NCI-H446 treated with DMSO at 0.1 percent for 48 hours (cell line): ENCODE measurements around the gene DOCK4.
A peak's percentile ranks its signal among the peaks of the same experiment; 100 is the strongest.

Experiments
- DNase-seq: peaks from one replicate; lab custom pipeline; 2025; lab: John Stamatoyannopoulos, UW

Gene DOCK4

DNA sequence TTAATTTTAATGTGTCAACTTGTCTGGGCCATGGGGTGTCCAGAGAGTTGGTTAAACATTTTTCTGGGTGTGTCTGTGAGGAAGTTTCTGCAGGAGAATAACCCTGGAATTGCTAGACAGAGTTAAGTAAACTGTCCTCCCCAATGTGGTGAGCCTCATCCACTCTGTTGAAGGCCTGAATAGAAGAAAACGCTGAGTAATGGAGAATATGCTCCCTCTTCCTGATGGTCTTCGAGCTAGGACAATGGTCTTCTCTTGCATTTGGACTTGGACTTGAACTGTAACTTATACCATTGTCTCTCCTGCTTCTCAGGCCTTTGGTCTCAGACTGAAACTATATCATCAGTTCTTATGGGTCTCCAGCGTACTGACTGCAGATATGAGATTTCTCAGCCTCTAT is 347.9 kb downstream of the DOCK4 start:
- DNase-seq, result no peak

GRCh38 chr7:111855842-111856227 is 350.4 kb downstream of the DOCK4 start:
- DNase-seq, result no peak

- peak; percentile 47 for DNase-seq
Observed at GRCh38 chr7:111855161-111855841, 350.9 kb downstream of the DOCK4 start.

DNA sequence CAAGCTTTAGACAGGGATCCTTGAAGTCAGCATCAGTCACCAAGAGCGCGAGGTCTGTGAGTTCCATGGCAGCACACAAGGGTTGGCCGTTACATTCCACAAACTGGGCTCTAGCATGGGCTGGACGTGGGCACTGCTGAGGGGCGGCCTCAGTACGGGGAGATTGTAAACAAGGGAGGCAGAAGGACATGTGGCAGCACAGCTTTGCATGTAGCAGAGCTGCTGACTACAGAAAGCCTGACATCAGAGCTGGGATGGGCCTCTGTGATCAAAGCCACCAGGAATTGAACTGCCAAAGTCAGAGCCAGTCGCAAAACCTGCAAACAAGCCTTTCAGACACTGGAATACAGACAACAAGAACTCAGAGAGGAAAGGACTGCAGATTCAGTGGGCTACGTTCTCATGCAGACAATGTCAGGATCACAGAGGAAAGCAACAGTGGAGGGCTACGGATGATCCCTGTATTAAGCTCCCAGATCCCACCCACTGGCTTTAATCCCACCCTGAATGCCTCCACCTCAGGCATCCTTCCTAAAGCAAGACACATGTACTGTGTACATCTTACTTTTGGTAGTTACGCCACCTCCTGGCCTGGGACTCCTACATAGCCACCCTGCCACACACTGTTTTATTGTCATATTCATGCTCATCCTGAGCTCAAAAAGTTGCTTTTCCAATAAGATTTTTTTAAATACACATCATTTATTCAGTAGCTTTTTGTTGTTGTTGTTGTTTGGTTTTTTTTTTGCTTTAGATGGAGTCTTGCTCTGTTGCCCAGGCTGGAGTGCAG is 352.8 kb downstream of the DOCK4 start:
- no peak for DNase-seq

DNA sequence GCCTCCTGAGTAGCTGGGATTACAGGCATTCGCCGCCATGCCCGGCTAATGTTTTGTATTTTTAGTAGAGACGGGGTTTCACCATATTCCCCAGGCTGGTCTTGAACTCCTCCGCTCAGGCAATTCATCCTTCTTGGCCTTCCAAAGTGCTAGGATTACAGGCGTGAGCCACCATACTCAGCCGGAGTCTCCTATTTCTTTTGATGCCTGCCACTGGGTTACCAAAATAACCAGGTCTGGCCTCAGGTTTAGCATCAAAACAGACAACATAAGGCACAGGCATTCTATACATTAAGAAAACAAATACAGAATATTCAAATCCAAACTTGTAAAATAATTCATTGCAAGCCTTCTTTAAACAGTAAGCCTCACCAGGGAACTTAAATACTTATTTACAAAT is 354.1 kb downstream of the DOCK4 start:
- no peak for DNase-seq

DNA sequence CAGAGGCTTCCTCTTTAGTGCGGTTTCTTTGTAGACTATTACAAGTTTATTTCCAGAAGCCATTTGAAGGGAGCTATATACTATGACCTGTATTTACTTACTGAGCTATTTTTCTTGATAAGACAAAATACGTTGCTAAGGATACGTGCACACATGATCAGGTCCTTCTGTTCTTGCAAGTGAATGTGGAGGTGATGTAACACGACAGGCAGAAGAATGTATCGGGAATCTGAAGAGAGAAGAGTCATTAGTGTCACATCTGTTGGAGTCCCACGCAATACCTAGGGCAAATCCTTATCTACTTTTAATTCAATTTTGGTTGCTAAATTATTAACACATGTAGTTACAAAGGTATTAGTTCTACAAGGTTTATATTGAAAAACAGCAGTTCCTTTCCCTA is 359.3 kb downstream of the DOCK4 start:
- DNase-seq, result no peak

DNA sequence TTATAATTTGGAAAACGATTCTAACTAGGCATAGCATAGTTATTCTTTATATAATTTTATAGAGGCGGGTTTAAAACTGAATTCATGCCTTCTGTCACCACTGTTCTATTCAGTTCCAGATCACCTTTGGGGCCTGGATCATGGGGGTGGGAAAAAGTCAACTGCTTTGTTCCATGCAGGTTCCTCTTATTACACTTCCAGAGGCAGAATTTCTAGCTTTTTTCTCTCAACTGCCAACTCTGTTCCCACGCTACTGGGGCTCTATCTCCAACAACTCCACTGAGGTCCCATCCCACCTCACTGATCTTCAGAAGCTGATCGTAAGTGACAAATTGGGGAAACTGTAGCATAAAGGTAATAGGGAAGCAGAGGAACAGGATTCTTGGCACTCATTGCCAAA is 360.3 kb downstream of the DOCK4 start:
- no peak for DNase-seq

DNA sequence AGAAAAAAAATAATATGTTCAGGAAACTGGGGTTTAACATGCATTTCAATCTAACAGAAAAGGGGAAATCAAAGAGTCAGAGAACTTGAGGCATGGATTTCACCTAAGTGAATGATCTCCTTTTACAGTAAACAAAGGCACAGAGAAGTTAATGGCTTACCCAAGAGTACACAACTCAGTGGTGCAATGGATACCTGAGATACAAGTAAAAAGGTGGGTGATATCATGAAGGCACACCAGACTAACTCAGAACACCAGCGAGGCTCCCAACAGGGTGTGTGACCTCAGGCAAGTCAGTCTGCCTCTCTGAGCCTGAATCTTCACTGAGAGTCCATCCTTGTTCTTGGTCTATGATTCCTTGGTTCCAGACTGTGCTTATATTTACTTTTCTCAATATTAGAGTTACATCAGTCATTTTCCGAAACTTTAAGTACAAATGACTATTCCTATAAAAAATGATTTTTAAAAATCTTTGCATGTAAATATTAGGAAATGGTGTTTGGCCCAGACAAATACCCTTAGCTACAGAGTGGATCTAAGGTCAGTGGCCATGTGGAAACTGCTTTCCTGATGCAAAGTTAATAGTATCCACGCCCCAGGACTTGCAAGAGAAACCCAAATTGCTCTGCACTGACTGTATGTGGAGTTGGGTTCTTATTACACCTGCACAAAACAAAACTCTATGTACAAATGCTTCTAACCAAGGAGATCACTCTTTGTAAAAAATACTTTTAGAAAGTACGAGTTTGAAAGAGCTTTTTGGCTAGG is 361.1 kb downstream of the DOCK4 start:
- DNase-seq, result no peak

GRCh38 chr7:111842491-111842890 is 363.7 kb downstream of the DOCK4 start:
- DNase-seq, result no peak

DNA sequence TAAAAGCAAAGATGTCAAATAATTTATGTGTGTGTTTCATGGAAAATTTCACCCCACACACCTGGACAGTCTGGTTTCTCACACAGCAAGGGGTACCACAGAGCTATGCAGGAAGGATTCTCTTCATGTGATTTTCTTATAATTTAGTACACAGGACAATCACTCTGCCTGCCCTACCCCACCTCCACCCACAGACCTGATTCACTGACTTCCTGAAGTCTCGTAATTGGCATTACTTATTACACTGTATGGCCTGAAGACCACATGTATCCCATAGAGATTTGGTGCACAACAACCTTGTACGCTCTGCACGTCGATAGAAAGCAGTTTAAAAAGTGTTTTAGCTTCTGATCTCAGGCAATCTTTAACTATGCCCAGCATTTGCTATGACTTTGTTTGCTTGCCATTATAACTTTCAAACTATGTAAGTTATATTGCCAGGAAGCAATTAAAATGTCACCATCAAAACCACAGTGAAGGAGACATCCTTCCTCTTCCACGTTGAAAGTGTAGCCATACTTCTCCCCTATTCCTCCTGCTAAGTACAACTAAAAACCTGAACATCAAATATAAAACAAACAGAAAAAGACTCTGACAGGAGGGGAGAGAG is 364.5 kb downstream of the DOCK4 start:
- no peak for DNase-seq

- DNase-seq, result no peak
Observed at GRCh38 chr7:111840528-111840927, 365.7 kb downstream of the DOCK4 start.

GRCh38 chr7:111839261-111839660 is 366.9 kb downstream of the DOCK4 start:
- no peak for DNase-seq

DNA sequence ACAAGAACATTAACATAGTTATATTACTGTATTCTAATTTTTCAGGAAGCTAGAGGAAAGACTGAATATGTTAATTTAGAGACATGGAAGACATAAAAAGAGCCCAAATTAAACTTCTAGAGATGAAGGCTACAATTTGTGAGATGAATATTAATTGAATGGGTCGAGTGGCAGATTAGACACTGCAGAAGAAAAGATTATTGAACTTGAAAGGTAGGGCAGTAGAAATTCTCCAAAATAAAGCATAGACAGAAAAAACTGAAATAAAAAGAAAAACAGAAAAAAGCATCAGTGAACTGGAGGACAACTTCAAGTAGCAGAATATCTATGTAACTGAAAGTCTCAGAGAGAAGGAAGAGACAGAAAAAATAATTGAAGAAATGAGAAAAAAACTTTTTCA is 369.6 kb downstream of the DOCK4 start:
- DNase-seq, result no peak

- peak; percentile 80 for DNase-seq
Observed at GRCh38 chr7:111835066-111835465, 371.1 kb downstream of the DOCK4 start.

DNA sequence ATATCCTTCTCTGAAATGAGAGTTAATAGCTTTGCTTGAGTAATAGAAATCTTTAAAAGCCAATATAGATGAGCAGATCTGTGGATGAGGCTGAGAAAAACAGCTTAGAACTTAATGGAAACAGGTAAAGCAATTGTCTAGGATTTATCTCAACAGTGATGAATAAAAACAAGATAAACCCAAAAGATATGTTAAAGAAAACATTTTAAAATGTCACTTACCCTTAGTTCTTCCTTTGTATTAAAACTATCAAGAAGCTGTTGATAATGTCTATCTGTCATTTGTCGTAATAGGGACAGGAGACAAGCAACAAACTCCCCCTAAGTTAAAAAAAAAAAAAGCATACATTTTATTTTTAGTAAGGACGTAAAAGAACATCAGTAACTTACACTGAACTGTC is 371.8 kb downstream of the DOCK4 start:
- no peak for DNase-seq

GRCh38 chr7:111833466-111833865 is 372.7 kb downstream of the DOCK4 start:
- peak; percentile 70 for DNase-seq

GRCh38 chr7:111832174-111832573 is 374.0 kb downstream of the DOCK4 start:
- no peak for DNase-seq

- no peak for DNase-seq
Observed at GRCh38 chr7:111829221-111829620, 377.0 kb downstream of the DOCK4 start.

DNA sequence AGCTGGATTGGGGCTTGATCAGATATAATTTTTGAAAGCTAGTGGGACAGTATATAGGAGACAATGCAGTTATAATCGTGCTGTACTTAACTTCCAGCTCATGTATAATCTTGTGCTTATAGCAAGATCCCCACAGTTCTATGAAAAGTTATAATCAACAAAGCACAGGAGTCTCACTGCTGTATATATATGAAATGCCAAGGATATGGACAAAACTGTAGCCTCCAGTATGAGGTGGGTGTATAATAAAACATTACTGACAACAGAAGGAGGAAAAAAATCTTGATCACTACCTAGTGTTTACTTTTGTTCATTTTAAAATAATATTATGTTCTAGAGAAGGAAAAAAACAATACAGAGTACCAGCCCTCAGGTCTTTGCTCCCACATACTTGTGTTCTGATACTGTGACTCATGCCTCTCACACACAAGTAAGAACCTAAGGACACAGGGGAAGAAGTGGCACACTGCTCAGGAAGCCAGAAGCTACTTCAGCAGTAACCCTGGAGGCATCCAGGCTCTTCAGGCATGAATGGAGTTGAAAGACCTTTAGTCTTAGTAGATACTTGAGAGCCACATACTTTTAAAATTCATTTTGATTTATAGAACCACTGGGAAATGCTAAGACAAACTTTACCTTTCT is 378.2 kb downstream of the DOCK4 start:
- DNase-seq, result no peak

DNA sequence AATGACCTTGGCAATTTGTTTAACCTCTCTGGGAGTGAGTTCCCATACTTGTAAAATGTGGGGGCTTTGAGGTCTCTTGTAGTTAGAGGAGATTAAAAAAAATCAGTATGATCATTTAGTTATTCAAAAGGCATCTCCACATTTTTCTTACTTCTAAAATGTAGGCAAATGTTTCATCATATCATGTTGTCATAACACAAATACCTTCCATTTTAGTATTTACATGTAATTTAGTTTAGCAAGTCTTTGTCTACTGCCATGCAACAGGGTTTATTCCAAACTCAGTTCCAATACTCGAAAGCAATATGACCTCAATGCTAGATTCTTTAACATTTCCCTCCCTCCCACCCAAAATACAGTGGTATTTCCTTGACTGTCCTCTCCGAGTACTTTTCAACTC is 381.2 kb downstream of the DOCK4 start:
- no peak for DNase-seq

DNA sequence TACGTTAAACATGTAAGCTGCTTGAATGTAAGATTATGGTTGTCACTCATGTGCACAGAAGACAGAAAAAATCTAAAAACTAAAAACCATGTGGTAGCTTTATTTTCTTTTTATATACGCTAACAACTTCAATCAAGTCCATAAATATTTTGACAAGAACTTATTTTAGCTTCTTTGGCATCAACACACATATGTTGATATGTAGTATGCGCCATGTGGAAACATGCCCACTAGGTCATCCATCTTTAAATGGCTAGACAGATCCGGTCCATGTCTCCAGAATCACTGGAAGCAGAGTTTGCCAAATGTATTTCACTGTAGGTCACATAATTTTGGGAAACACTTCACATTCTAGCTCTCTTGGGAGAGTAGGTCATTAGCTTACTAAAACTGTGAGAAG is 382.4 kb downstream of the DOCK4 start:
- peak; percentile 25 for DNase-seq

DNA sequence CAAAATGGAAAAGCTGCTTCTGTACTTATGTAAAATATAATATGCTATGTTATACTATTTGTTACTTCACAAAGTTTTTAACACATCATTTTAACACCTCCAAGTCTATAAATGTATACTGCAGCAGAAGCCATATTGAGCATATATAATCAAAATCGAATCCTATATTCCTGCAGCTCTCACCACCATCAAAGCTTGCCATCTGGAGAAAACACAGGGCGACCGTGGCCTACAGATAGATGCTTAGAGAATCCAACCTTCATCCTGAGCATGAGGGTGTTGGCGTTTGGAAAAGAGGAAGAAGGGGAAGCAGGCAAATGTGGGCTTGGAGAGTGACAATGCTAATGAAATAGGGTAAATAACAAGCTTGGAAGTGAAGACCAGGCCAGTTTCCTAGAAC is 385.2 kb downstream of the DOCK4 start:
- DNase-seq, result no peak
